ENCODE measurements around the gene SOX8.

- TF ChIP-seq, protein P1, sequence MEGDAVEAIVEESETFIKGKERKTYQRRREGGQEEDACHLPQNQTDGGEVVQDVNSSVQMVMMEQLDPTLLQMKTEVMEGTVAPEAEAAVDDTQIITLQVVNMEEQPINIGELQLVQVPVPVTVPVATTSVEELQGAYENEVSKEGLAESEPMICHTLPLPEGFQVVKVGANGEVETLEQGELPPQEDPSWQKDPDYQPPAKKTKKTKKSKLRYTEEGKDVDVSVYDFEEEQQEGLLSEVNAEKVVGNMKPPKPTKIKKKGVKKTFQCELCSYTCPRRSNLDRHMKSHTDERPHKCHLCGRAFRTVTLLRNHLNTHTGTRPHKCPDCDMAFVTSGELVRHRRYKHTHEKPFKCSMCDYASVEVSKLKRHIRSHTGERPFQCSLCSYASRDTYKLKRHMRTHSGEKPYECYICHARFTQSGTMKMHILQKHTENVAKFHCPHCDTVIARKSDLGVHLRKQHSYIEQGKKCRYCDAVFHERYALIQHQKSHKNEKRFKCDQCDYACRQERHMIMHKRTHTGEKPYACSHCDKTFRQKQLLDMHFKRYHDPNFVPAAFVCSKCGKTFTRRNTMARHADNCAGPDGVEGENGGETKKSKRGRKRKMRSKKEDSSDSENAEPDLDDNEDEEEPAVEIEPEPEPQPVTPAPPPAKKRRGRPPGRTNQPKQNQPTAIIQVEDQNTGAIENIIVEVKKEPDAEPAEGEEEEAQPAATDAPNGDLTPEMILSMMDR (conservative IDR thresholded peaks at IDR 0.05; ENCODE audit: low read depth in 2 of 2): no peak
- TF ChIP-seq EZH2 (IDR thresholded peaks at IDR 0.05; ENCODE audit: low read depth, unreplicated experiment) (no peak), POLR2AphosphoS5 (IDR thresholded peaks at IDR 0.05; ENCODE audit: low read depth) (no peak), EZH2phosphoT487 (IDR thresholded peaks at IDR 0.05; ENCODE audit: unreplicated experiment) (no peak), STAT1 (IDR thresholded peaks at IDR 0.05; ENCODE audit: unreplicated experiment) (no peak), CREB1 (CRISPR knock-in tag; IDR thresholded peaks at IDR 0.05; ENCODE audit: low read depth) (no peak), JUNB (IDR thresholded peaks at IDR 0.05; ENCODE audit: unreplicated experiment) (no peak), ZNF462 (CRISPR knock-in tag; IDR thresholded peaks at IDR 0.05) (no peak), NANOG (IDR thresholded peaks at IDR 0.05; ENCODE audit: borderline replicate concordance) (no peak), ETS1 (IDR thresholded peaks at IDR 0.05) (no peak), ZNF114 (CRISPR knock-in tag; IDR thresholded peaks at IDR 0.05) (no peak)
- TF ChIP-seq, protein P2, sequence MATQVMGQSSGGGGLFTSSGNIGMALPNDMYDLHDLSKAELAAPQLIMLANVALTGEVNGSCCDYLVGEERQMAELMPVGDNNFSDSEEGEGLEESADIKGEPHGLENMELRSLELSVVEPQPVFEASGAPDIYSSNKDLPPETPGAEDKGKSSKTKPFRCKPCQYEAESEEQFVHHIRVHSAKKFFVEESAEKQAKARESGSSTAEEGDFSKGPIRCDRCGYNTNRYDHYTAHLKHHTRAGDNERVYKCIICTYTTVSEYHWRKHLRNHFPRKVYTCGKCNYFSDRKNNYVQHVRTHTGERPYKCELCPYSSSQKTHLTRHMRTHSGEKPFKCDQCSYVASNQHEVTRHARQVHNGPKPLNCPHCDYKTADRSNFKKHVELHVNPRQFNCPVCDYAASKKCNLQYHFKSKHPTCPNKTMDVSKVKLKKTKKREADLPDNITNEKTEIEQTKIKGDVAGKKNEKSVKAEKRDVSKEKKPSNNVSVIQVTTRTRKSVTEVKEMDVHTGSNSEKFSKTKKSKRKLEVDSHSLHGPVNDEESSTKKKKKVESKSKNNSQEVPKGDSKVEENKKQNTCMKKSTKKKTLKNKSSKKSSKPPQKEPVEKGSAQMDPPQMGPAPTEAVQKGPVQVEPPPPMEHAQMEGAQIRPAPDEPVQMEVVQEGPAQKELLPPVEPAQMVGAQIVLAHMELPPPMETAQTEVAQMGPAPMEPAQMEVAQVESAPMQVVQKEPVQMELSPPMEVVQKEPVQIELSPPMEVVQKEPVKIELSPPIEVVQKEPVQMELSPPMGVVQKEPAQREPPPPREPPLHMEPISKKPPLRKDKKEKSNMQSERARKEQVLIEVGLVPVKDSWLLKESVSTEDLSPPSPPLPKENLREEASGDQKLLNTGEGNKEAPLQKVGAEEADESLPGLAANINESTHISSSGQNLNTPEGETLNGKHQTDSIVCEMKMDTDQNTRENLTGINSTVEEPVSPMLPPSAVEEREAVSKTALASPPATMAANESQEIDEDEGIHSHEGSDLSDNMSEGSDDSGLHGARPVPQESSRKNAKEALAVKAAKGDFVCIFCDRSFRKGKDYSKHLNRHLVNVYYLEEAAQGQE (IDR thresholded peaks at IDR 0.05; ENCODE audit: unreplicated experiment): no peak
These were observed 11.8 kb upstream of the SOX8 start for GRCh38 chr16:969508-970385.
